Karpas-422 (cell line): Measurements from ENCODE around the gene EFNA5. TPM values are rescaled to one million over a fixed set of nuclear protein-coding genes. Genes with fewer than 3 reads are reported as not detected.

Source experiments
- DNase-seq: peaks from one replicate; pipeline ENCODE4 v3.0.0-alpha.2; 2015
- H2AFZ ChIP-seq: fragments of 200-600 bp; sonication (generic); 2 replicates; pipeline ENCODE4 v1.6.1; 2014; ENCODE audit warnings: antibody characterized with exemption, low read length, mixed read lengths
- H3K27ac ChIP-seq: fragments of 200-600 bp; sonication (generic); 2 replicates; pipeline ENCODE4 v1.5.1; 2014; ENCODE audit warnings: mild to moderate bottlenecking, low read length, moderate library complexity
- H3K27me3 ChIP-seq: fragments of 200-600 bp; sonication (generic); 2 replicates; pipeline ENCODE4 v1.6.1; 2014; ENCODE audit warnings: low read length, mixed read lengths
- H3K36me3 ChIP-seq: fragments of 200-600 bp; sonication (generic); 2 replicates; pipeline ENCODE4 v1.6.1; 2014; ENCODE audit warnings: low read length, mixed read lengths; ENCODE audit not compliant: insufficient read depth
- H3K4me1 ChIP-seq: fragments of 200-600 bp; sonication (generic); 2 replicates; pipeline ENCODE4 v1.6.1; 2014; ENCODE audit warnings: mild to moderate bottlenecking, low read length, mixed read lengths
- H3K4me2 ChIP-seq: fragments of 200-600 bp; sonication (generic); 2 replicates; pipeline ENCODE4 v1.6.1; 2014; ENCODE audit warnings: low read length, low read depth, mild to moderate bottlenecking; ENCODE audit not compliant: poor library complexity, severe bottlenecking
- H3K4me3 ChIP-seq: fragments of 200-600 bp; sonication (generic); 2 replicates; pipeline ENCODE4 v1.5.1; 2014; ENCODE audit warnings: mild to moderate bottlenecking, antibody characterized with exemption, low read length, mixed read lengths
- H3K79me2 ChIP-seq: fragments of 200-600 bp; sonication (generic); 2 replicates; pipeline ENCODE4 v1.6.1; 2014; ENCODE audit warnings: mild to moderate bottlenecking, low read length, mixed read lengths
- H3K9ac ChIP-seq: fragments of 200-600 bp; sonication (generic); 2 replicates; pipeline ENCODE4 v1.6.0; 2014; ENCODE audit warnings: low read length
- H3K9me2 ChIP-seq: fragments of 200-600 bp; sonication (generic), shearing (Covaris generic); replicated peaks from 2 replicates; pipeline ENCODE4 v1.6.0; 2014; ENCODE audit warnings: mild to moderate bottlenecking, low read length, moderate library complexity; ENCODE audit not compliant: insufficient read depth
- H3K9me3 ChIP-seq: fragments of 300-700, 200-600 bp; sonication (generic); 2 replicates; pipeline ENCODE4 v1.6.1; 2014; ENCODE audit warnings: low read length, mixed read lengths
- H4K20me1 ChIP-seq: fragments of 200-600 bp; sonication (generic); 2 replicates; pipeline ENCODE4 v1.6.1; 2014; ENCODE audit warnings: mild to moderate bottlenecking, antibody characterized with exemption, low read length, low read depth; ENCODE audit not compliant: insufficient read depth
- total RNA-seq: library from RNA; depleted of rRNA; stranded (reverse); fragments of >200 nt; shearing (Covaris generic); gene quantifications from 2 replicates; pipeline ENCODE4 v1.2.3, GENCODE V29; 2014; ENCODE audit warnings: low replicate concordance

The EFNA5 gene
- total RNA-seq, 1 experiment from 2014 or later: not detected

- Histone ChIP-seq H3K9me2 (no peaks in the 10 kb centered on the region), H3K4me2 (no peak overlapping the region), H3K4me1 (peaks cover 12% of the 10 kb centered on the region), H3K9ac (no peak overlapping the region), H3K79me2 (no peaks in the 10 kb centered on the region), H3K27ac (no peak overlapping the region), H3K27me3 (0 out of 2 replicates have a peak, but pooled peaks cover 3% of the 10 kb centered on the region), H3K9me3 (no peaks in the 10 kb centered on the region), H4K20me1 (no peaks in the 10 kb centered on the region), H2AFZ (no peak overlapping the region), H3K36me3 (no peaks in the 10 kb centered on the region), H3K4me3 (no peak overlapping the region)
- DNase-seq: no peak
Observed at GRCh38 chr5:107385708-107386107, 285.0 kb downstream of the EFNA5 start.

GRCh38 chr5:107384256-107384655 lies 286.5 kb downstream of the EFNA5 start:
- H3K4me3 ChIP-seq: no peak overlapping the region
- H3K9ac ChIP-seq: no peak overlapping the region
- no peaks in the 10 kb centered on the region for H3K9me2 ChIP-seq
- H4K20me1 ChIP-seq: no peaks in the 10 kb centered on the region
- no peak overlapping the region for H2AFZ ChIP-seq
- no peak for DNase-seq
- no peaks in the 10 kb centered on the region for H3K36me3 ChIP-seq
- no peak overlapping the region for H3K4me2 ChIP-seq
- H3K79me2 ChIP-seq: no peaks in the 10 kb centered on the region
- peaks cover 8% of the 10 kb centered on the region for H3K4me1 ChIP-seq
- H3K27ac ChIP-seq: no peak overlapping the region
- H3K27me3 ChIP-seq: 0 out of 2 replicates have a peak, but pooled peaks cover 2% of the 10 kb centered on the region
- no peaks in the 10 kb centered on the region for H3K9me3 ChIP-seq

- Histone ChIP-seq H3K4me1 (no peaks in the 10 kb centered on the region), H3K79me2 (no peaks in the 10 kb centered on the region), H3K9me2 (no peaks in the 10 kb centered on the region), H2AFZ (no peak overlapping the region), H3K9ac (no peak overlapping the region), H3K4me3 (no peak overlapping the region), H4K20me1 (no peaks in the 10 kb centered on the region), H3K9me3 (no peaks in the 10 kb centered on the region), H3K27ac (no peak overlapping the region), H3K4me2 (no peak overlapping the region), H3K36me3 (no peaks in the 10 kb centered on the region), H3K27me3 (no peaks in the 10 kb centered on the region)
- DNase-seq: no peak
Observed at GRCh38 chr5:107383414-107383813, 287.3 kb downstream of the EFNA5 start.

- Histone ChIP-seq H3K4me1 (no peaks in the 10 kb centered on the region), H3K79me2 (no peaks in the 10 kb centered on the region), H2AFZ (no peak overlapping the region), H3K9me3 (no peaks in the 10 kb centered on the region), H3K9ac (no peak overlapping the region), H3K36me3 (no peaks in the 10 kb centered on the region), H3K9me2 (no peaks in the 10 kb centered on the region), H4K20me1 (no peaks in the 10 kb centered on the region), H3K4me3 (no peak overlapping the region), H3K27ac (no peak overlapping the region), H3K27me3 (no peaks in the 10 kb centered on the region), H3K4me2 (no peak overlapping the region)
- no peak for DNase-seq
Observed at GRCh38 chr5:107381189-107381856, 289.4 kb downstream of the EFNA5 start.

GRCh38 chr5:107380654-107381053 lies 290.1 kb downstream of the EFNA5 start:
- Histone ChIP-seq H3K9me2 (no peaks in the 10 kb centered on the region), H3K4me3 (no peak overlapping the region), H2AFZ (no peak overlapping the region), H3K4me1 (no peaks in the 10 kb centered on the region), H4K20me1 (no peaks in the 10 kb centered on the region), H3K4me2 (no peak overlapping the region), H3K36me3 (no peaks in the 10 kb centered on the region), H3K27me3 (no peaks in the 10 kb centered on the region), H3K79me2 (no peaks in the 10 kb centered on the region), H3K9ac (no peak overlapping the region), H3K27ac (no peak overlapping the region), H3K9me3 (no peaks in the 10 kb centered on the region)
- DNase-seq: no peak

GRCh38 chr5:107378218-107378899 lies 292.4 kb downstream of the EFNA5 start:
- H3K4me3 ChIP-seq: no peak overlapping the region
- no peak overlapping the region for H2AFZ ChIP-seq
- no peaks in the 10 kb centered on the region for H3K36me3 ChIP-seq
- H3K9ac ChIP-seq: no peak overlapping the region
- H3K4me1 ChIP-seq: no peaks in the 10 kb centered on the region
- H3K9me3 ChIP-seq: no peaks in the 10 kb centered on the region
- H3K27me3 ChIP-seq: no peaks in the 10 kb centered on the region
- no peaks in the 10 kb centered on the region for H3K9me2 ChIP-seq
- no peak overlapping the region for H3K27ac ChIP-seq
- H4K20me1 ChIP-seq: no peaks in the 10 kb centered on the region
- H3K4me2 ChIP-seq: no peak overlapping the region
- no peaks in the 10 kb centered on the region for H3K79me2 ChIP-seq
- no peak for DNase-seq

- Histone ChIP-seq H3K9ac (no peak overlapping the region), H3K27ac (no peak overlapping the region), H3K27me3 (no peaks in the 10 kb centered on the region), H3K9me2 (no peaks in the 10 kb centered on the region), H3K4me2 (no peak overlapping the region), H2AFZ (no peak overlapping the region), H3K4me3 (no peak overlapping the region), H3K9me3 (no peaks in the 10 kb centered on the region), H4K20me1 (no peaks in the 10 kb centered on the region), H3K36me3 (no peaks in the 10 kb centered on the region), H3K4me1 (no peaks in the 10 kb centered on the region), H3K79me2 (no peaks in the 10 kb centered on the region)
- no peak for DNase-seq
Observed at GRCh38 chr5:107377277-107377609, 293.5 kb downstream of the EFNA5 start.

GRCh38 chr5:107376546-107377276 lies 294.0 kb downstream of the EFNA5 start:
- H3K36me3 ChIP-seq: no peaks in the 10 kb centered on the region
- H3K27ac ChIP-seq: no peak overlapping the region
- no peak overlapping the region for H2AFZ ChIP-seq
- no peak overlapping the region for H3K4me2 ChIP-seq
- H4K20me1 ChIP-seq: no peaks in the 10 kb centered on the region
- H3K79me2 ChIP-seq: no peaks in the 10 kb centered on the region
- DNase-seq: no peak
- no peaks in the 10 kb centered on the region for H3K27me3 ChIP-seq
- H3K4me1 ChIP-seq: no peaks in the 10 kb centered on the region
- no peaks in the 10 kb centered on the region for H3K9me3 ChIP-seq
- H3K9me2 ChIP-seq: no peaks in the 10 kb centered on the region
- H3K9ac ChIP-seq: no peak overlapping the region
- H3K4me3 ChIP-seq: no peak overlapping the region
